ENCODE data around the gene PHETA1. TPM values are rescaled to one million over a fixed set of nuclear protein-coding genes. Genes with fewer than 3 reads are reported as not detected.

PHETA1 gene
- total RNA-seq, 1 experiment from 2014 or later, result 16.3 TPM

DNA sequence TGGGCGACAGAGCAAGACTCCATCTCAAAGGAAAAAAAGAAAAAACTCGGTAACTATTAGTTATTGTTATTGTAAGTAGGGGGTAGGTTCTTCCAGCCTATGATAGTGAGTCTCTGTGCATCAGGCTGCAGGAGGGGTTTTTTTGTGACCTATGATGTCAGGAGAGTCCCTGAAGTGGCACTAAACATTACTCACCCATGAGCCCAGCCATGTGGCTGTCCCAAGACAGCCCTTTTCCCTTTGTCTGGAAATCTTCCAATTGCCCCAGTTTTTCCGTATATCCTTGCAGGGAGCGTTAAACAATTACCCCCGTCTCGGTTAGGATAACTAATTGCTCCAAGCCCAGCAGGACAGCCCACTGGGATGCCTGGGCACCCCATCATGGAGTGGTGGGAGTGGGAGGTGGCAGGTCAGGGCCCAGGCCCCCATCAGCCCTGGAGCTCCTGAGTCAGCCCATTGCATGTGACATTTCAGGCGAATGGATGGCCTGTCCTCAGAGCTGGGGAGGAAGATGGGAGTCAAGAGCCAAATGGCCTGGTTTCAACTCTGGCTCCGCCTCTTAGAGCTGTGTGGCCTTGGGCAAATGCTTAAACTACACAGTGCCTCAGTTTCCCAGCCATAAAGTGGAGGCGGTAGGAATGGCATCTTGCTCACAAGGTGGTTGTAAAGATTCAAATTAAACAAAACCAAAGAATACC lies 16.4 kb downstream of the PHETA1 start:
- intact Hi-C loops (cut with micrococcal nuclease; ENCODE audit: unreplicated experiment), result no loop called here
- no peak overlapping the region for H3K4me3 ChIP-seq (ENCODE audit: low read depth in 2 of 2, low read length in 2 of 2)
- CTCF ChIA-PET, result no interaction called here
- in situ Hi-C loops (cut with HindIII; ENCODE audit: low pct_unique_long_range_greater_than_20kb, low sequenced_read_pairs), result no loop called here
- no peak overlapping the region for H3K27ac ChIP-seq (ENCODE audit: low read length)
- BruUV-seq (replicated peaks), result no TSS peak
- TF ChIP-seq CTCF (IDR thresholded peaks at IDR 0.05) (no peak), SIN3A (IDR thresholded peaks at IDR 0.05; ENCODE audit: borderline replicate concordance, insufficient read depth, low read depth, low read length) (no peak), TCF7L2 (IDR thresholded peaks at IDR 0.05; ENCODE audit: low read depth, low read length) (no peak), POLR2AphosphoS5 (IDR thresholded peaks at IDR 0.05; ENCODE audit: low read depth, low read length) (no peak)
- TF ChIP-seq, protein P1, sequence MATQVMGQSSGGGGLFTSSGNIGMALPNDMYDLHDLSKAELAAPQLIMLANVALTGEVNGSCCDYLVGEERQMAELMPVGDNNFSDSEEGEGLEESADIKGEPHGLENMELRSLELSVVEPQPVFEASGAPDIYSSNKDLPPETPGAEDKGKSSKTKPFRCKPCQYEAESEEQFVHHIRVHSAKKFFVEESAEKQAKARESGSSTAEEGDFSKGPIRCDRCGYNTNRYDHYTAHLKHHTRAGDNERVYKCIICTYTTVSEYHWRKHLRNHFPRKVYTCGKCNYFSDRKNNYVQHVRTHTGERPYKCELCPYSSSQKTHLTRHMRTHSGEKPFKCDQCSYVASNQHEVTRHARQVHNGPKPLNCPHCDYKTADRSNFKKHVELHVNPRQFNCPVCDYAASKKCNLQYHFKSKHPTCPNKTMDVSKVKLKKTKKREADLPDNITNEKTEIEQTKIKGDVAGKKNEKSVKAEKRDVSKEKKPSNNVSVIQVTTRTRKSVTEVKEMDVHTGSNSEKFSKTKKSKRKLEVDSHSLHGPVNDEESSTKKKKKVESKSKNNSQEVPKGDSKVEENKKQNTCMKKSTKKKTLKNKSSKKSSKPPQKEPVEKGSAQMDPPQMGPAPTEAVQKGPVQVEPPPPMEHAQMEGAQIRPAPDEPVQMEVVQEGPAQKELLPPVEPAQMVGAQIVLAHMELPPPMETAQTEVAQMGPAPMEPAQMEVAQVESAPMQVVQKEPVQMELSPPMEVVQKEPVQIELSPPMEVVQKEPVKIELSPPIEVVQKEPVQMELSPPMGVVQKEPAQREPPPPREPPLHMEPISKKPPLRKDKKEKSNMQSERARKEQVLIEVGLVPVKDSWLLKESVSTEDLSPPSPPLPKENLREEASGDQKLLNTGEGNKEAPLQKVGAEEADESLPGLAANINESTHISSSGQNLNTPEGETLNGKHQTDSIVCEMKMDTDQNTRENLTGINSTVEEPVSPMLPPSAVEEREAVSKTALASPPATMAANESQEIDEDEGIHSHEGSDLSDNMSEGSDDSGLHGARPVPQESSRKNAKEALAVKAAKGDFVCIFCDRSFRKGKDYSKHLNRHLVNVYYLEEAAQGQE (IDR thresholded peaks at IDR 0.05; ENCODE audit: insufficient read depth in 1 of 2, low read depth in 2 of 2, low read length in 1 of 2), result no peak
- no peak for DNase-seq (ENCODE audit: low read depth, low spot score)
- H3K9me3 ChIP-seq (ENCODE audit: control insufficient read depth, insufficient read depth, low read depth, low read length), result 0 out of 2 replicates have a peak, but pooled peaks cover 11% of the 10 kb centered on the region
- POLR2A ChIA-PET, result interaction anchor here (0.6 kb wide), 2 partner anchors 97 to 170 kb away, joined by 3 to 4 read pairs; no protein-coding TSS in a partner anchor
- no peaks in the 10 kb centered on the region for H3K27me3 ChIP-seq (ENCODE audit: control insufficient read depth, insufficient read depth, low read length)
- H3K4me1 ChIP-seq (ENCODE audit: control insufficient read depth, insufficient read depth, low read length), result no peaks in the 10 kb centered on the region
- no peaks in the 10 kb centered on the region for H3K36me3 ChIP-seq (ENCODE audit: control insufficient read depth, insufficient read depth, low read length)
- no peak for ATAC-seq

GRCh38 chr12:111351026-111351425 lies 17.9 kb downstream of the PHETA1 start:
- CTCF ChIA-PET, result interaction anchor here (0.7 kb wide), 1 partner anchor 14 kb away, joined by 10 read pairs; no protein-coding TSS in a partner anchor
- POLR2A ChIA-PET, result no interaction called here
- intact Hi-C loops (cut with micrococcal nuclease; ENCODE audit: unreplicated experiment) (no loop called here), in situ Hi-C loops (cut with HindIII; ENCODE audit: low pct_unique_long_range_greater_than_20kb, low sequenced_read_pairs) (no loop called here)
- ATAC-seq, result no peak
- TF ChIP-seq SIN3A (IDR thresholded peaks at IDR 0.05; ENCODE audit: borderline replicate concordance, insufficient read depth, low read depth, low read length), result no peak
- no peak for TF ChIP-seq CTCF (IDR thresholded peaks at IDR 0.05)
- TF ChIP-seq, protein P1 (IDR thresholded peaks at IDR 0.05; ENCODE audit: insufficient read depth in 1 of 2, low read depth in 2 of 2, low read length in 1 of 2), result no peak
- TF ChIP-seq POLR2AphosphoS5 (IDR thresholded peaks at IDR 0.05; ENCODE audit: low read depth, low read length), result no peak
- no peak for TF ChIP-seq TCF7L2 (IDR thresholded peaks at IDR 0.05; ENCODE audit: low read depth, low read length)
- no peak overlapping the region for H3K27ac ChIP-seq (ENCODE audit: low read length)
- 0 out of 2 replicates have a peak, but pooled peaks cover 11% of the 10 kb centered on the region for H3K9me3 ChIP-seq (ENCODE audit: control insufficient read depth, insufficient read depth, low read depth, low read length)
- H3K27me3 ChIP-seq (ENCODE audit: control insufficient read depth, insufficient read depth, low read length), result no peaks in the 10 kb centered on the region
- no peaks in the 10 kb centered on the region for H3K36me3 ChIP-seq (ENCODE audit: control insufficient read depth, insufficient read depth, low read length)
- no TSS peak for BruUV-seq (replicated peaks)
- H3K4me3 ChIP-seq (ENCODE audit: low read depth in 2 of 2, low read length in 2 of 2), result no peak overlapping the region
- no peaks in the 10 kb centered on the region for H3K4me1 ChIP-seq (ENCODE audit: control insufficient read depth, insufficient read depth, low read length)
- no peak for DNase-seq (ENCODE audit: low read depth, low spot score)

All from Panc1 (cell line).